Measurements from ENCODE around the gene RAB44.
"Not testable (repeated sequence)": the region's sequence is repeated elsewhere in the genome, so short reads cannot be mapped to it uniquely, and the experiment has no call there.

Gene RAB44

DNA sequence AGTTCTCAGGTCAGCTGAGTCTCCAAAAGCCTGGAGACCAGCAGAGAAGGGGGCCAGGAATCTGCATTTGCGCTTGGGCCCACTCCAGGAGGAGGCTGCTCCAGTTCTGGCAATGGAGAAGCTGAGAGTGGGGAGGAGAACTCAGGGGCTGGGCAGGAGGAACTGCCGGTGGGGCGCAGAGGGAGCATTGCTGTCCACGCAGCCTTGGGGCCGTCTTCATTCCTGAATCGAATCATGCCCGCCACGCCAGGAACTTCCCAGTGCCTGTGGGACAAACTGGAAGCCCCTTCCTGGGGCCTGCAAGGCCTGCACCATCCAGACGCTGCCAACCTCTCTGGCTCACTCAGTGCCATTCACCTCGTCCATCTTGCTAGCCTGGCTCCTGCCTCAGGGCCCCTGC, 16.9 kb downstream of the RAB44 start:
- no peak for DNase-seq

DNA sequence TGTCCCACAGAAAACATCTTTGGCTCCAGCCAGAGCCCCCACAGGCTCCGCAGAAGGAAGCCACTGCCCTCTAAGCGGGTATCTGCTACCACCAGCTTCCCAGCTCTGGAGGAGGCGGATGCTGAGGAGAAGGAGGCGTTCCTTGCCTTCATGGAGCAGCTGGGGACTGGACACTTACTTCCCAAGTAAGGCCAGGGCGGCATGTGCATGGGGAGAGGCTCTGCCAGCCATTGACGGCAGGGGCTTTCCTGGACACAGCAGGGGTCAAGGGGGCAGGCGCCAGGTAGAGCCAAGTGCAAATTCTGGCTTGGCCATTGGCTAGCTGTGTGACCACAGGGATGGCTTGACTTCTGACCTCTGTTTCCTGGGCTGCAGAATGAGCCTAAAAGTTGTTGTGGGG, 17.8 kb downstream of the RAB44 start:
- DNase-seq = no peak

DNA sequence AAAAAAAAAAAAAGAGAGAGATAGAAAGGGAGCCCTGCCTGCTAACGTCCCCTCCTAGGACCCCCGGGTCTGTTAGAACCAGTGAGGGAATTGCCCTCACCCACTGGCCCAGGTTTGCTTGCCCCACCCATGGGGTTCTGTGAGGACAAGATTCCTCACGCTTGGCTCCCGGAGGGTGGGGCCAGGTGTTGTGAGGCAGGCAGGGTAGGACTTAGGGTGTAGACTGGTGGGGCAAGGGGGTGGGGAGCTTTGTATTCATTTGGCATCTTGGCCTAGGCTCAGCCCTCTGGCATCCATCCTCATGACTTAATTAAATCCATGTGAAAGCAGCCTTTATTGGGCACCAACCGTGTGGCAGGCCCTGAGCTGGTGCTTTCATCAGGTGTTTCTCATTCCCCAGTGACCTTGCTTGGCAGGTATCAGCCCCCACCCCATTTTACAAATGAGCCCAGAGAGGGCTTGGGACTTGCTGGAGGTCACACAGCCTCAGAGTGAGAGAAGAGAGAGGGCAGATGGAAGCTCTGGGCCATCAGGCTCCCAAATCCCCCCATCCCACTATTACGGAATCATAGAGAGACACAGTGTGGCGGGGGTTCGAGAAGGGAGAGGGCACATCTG, 19.0 kb downstream of the RAB44 start:
- DNase-seq = no peak

DNA sequence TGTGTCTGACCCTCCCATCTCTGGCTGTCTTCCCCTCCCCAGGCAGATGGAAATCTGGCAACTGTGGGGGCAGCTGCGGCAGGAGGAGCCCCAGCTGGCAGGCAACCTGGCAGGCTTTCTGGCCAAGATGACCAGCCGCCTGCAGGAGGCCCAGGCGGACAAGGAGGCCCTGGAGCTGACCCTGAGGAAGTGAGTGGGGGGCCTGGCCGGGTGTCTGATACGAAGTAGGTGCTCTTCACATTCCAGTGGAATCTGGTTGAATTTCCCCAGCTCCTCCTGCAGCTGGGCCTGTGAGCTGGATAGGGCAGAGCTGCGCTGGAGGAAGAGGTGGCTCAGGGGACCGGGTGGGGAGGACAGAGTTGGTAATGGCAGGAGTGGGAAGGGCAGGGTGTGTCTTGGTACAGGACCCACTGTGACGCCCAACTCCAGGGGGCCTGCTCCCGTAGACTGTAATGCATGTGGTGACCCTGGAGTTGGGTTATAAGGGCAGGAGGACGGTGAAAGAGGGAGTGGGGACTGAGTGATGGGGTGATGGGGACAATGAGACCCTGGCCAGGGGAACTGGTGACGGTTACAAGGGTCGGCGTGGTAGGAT, 19.7 kb downstream of the RAB44 start:
- no peak for DNase-seq

DNA sequence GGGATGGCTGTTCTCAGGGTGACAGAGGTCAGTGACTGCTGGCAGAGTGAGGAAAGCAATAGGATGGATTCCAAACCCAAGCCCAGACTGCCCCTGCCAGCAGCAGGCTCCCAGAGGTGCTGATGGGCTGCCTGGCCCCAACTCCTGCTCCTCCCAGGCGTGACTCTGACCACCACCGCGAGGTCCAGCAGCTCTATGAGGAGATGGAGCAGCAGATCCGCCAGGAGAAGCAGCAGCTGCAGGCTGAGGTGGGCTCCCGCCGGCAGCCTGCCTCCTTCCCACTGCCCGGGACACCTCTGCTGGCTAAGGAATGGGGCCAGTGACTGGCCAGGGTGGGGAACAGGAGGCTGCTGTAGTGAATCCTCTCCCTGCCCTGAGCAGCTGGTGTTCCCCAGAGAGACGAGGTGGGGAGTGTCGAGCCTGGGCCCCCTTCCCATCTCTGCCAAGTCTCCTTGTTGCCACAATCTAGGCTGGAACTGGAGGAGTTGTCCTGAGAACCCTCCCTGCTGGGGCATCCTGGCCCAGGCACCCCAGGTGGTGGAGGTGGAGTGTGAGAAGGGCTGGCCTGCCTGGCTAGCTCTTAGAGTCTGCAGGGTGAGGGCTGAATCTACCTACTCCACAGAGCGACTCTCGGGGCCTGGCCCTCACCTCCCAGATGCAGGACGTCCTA, 20.4 kb downstream of the RAB44 start:
- DNase-seq = no peak

DNA sequence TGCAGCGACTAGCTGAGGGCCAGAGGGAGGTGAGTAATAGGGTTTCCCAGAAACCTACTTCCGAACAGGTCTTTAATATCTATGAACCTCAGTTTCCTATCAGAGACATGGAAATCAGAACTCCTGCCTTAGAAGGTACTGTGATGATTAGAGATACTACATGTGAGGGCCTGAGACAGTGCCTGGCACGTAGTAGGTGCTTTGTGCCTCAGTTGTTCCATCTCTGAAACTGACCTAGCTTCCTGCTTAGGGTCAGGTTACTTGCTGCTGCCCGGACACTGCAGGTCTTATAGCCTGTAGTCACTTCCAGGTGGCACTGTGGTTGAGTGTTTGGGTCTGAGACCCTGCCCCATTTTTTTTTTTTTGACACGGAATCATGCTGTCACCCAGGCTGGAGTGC, 20.9 kb downstream of the RAB44 start:
- DNase-seq = no peak

DNA sequence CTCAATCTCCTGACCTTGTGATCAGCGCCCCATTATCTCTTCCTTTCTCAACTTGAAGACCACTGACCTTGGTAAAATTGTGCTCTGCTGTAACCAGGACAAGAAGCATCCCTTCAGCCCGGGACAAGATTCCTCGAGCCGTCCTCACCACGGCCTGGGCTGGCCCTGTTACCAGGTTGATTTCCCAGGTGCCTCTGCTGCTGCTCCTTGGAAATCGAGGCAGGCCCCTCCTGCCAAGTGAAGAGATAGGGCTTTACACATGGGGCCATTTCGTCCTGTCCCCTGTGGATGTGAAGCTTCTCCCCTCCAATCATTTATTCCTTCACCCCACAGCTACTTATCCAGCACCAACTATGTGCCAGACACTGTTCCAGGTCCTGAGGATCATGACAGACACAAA, 21.5 kb downstream of the RAB44 start:
- no peak for DNase-seq

DNA sequence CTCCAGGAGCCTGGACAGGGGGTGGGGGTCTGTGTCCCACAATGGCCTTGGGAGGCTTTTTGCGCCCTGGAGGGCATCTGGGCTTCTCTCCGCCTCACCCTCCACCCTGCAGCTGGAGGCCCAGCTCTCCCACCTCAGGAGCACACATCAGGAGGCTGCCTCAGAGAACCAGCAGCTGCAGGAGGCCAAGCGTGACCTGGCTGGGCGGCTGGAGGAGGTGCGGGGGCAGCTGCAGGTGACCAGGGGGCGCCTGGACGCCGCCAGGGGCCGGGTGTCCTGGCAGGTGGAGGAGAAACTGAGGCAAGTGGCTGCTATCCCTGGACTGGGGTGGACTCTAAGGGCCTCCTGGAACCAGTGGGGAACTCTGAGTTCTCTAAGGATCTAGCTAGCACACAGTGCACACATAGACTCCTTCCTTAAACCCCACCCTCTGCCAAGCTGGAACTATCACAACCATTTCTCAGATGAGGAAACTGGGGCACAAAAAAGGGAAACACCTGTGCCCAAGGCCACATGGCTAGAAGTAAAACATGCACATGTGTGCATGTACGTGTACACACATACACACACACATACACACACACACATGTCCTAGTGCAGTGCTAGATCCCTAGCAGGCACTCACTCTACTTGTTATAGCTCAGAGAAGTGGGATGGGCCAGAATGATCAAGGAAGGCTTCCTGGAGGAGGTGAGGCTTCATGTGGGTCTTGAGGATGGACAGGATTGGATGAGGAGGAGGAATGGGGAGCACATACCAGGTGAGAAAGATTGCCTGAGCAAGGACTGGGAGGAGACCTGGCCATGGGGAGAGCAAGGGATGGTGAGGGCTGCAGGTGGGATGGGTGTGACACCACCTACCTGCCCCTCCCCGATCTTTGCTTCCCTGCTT, 22.9 kb downstream of the RAB44 start:
- no peak for DNase-seq

DNA sequence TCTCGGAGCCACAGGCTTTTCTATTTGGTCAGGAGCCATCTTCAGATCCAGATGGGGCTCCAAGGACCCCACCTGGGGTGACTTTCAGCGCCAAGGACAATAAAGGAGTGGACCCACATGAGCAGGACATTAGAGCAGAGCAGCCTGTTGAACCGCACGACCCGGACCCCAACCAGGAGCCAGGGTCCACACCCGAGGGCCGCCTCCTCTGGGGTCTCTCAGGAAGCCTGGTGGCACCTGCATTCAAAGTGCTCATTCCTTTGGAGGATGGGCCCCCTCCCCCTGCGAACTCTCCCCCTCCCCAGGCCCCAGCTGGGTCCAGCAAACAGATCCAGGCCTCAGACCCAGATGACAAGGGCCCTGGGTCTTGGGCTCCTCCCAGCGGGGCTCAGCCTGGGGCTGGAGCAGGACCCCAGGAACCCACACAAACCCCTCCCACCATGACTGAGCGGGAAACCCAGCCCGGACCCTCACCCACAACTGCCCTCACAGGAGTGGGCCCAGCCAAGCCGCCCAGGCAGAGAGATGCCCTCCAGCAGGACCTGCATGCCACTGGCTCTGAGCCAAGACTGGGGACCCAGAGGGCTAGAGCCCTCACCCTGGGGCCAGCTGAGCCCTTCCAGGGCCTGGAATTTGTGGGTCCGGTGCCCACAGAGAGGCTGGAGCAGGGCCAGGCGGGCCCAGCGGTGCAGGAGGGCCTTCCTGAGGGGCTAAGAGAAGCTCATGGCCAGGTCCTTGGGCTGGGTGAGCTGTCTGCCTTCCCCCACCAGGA, 23.9 kb downstream of the RAB44 start:
- DNase-seq = no peak

DNA sequence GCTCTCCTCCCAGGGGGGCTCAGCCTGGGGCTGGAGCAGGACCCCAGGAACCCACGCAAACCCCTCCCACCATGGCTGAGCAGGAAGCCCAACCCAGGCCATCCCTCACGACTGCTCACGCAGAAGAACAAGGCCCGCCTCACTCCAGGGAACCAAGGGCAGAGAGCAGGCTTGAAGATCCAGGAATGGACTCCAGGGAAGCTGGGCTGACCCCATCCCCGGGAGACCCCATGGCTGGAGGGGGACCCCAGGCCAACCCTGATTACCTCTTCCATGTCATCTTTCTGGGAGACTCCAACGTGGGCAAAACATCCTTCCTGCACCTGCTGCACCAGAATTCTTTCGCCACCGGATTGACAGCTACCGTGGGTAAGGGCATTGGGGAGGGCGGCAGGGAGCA, 24.7 kb downstream of the RAB44 start:
- no peak for DNase-seq

DNA sequence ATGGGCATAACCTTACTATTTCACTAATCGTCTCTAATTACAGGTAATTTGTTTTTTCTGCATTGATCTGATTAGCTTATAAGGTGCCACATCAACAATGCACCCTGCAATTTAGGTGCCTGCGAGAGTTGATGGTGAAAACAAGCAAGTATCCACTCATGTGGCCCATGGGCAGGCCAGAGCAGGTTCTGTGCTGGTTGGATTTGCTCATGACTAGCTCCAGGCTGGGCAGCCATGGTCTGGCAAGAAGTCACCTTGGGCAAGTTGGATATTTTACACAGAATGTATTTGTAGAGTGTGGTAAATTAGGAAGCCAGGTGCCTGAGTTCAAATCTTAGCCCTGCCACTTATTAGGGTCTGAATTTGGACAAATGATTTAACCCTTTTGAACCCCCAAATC, 25.3 kb downstream of the RAB44 start:
- no peak for DNase-seq

DNA sequence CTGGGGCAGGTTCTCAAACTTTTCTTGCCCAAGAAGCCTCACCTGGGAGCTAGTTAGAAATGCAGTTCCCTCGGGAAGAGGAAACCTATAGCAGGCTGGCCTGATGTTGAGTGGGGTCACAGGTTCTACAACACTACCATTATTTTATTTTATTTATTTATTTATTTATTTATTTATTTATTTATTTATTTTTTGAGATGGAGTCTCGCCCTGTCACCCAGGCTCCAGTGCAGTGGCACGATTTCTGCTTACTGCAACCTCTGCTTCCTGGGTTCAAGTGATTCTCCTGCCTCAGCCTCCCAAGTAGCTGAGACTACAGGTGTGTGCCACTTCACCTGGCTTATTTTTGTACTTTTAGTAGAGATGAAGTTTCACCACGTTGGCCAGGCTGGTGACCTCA, 26.4 kb downstream of the RAB44 start:
- not testable (repeated sequence) for DNase-seq

DNA sequence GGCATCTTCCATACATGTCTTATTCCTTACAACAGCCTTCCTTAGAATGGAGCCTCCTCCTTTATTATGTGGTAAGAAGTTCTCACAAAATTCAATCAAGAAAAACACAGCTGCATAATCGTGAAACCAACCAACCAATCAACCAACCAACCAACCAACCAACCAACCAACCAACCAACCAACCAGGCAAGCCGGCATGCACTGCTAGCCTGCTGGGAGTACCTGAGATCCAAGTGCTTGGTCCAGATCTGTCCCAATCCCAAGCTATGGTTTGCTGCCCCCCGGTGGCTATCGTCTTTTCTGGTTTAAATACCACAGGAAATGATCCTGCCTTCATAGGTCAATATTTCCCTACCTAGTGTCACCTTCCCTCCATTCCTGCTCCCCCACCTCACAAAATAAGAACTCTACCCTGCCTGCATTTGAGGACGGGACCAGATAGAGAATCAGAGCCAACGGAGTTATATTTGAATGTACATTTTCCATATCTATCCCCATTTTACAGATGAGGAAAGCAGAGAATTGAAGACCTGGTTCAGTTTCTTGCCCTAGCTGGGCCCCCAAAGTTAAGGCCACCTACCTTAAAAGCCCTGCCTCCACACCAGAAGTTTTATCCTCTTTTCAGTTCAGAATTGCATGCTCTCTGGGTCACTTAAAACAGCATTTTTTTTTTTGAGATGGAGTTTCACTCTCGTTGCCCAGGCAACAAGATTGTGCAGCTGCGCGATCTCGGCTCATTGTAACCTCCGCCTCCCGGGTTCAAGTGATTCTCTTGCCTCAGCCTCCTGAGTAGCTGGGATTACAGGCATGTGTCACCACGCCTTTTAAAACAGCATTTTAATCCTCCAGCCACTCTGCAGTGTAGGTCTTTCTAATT, 27.1 kb downstream of the RAB44 start:
- peak; percentile 40 for DNase-seq

DNA sequence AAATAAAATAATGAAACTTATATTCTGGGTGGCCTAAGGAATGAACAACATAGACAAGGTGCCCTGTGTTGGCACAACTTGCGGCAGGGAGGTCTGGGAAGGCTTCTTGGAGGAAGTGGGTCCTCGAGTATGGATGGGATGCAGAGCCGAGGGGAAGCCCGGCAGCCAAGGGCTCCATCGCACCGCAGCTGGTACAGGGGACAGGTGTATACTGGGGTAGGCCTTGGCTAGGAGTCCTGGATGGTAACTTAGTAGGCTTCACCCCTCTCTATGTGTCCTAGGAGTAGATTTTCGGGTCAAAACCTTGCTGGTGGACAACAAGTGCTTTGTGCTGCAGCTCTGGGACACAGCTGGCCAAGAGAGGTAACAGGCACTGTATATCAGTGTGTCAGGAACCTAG, 28.0 kb downstream of the RAB44 start:
- DNase-seq = no peak

DNA sequence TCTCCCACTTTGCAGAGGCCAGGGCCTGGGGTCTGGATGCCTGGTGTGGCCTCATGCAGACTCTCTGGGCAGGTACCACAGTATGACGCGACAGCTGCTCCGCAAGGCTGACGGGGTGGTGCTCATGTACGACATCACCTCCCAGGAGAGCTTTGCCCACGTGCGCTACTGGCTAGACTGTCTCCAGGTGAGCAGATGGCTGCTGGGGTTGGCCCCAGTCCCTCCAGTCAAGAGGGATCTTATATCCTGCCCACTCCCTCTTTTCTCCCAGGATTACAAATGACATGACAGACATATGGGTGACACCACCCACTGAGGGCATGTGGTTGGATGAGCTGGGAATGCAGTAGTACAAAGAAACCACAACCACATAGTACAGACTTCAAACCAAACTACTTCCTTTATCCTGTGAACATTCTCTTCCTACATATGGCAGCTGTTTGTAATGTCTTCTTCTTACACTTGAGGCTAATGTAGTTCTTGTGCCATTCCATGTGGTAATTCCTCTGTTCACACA, 29.9 kb downstream of the RAB44 start:
- no peak for DNase-seq

DNA sequence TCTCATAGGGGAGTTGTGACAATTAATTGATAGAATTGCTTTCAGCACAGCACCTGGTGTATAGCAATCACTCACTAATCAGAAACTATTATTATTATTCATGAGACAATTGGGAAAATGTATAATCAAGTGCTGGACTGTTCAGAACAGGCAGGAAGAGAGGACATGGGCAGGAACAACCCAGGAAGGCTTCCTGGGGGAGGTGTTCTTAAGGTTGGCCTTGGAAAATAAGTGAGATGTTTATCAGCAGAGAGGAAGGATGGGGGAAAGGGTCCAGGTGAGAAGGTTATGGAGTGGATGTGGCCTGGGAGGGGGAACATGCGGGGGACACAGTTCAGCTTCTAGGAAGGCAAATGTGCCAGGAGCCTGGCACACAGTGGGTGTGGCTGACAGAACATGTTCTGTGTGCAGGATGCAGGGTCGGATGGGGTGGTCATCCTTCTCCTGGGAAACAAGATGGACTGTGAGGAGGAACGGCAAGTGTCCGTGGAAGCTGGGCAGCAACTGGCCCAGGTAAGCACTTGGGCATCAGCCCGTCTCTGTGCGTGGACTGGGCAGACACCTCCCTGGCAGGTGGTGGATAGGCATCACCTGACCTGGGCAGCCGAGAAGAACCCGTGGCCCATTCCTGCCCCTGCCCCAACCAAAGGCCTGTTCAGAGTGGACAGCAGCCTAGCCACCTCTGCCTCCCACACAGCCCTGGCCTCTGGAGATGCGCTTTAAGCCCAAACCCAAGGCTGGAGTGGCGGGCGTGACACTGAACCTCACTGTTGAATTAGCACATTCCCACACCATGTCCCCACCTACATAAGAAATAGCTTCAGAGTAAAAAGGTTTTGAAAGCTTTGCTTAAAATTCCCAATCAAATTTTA, 30.9 kb downstream of the RAB44 start:
- no peak for DNase-seq

DNA sequence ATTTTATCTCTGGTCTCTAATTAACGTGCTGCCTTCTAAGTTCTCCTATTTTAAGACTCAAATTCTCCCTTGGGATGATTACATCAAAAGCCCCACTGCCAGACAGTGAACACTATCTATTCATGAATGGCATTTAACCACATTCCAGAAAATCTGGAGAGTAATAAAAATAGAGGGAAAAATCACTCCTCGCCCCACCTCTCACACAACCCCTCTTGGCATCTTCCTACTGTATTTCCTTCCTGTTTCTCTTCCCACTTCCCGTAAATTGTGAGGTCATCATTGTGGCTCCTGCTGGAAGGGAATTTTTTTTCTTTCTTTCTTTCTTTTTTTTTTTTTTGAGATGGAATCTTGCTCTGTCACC, 31.5 kb downstream of the RAB44 start:
- no peak for DNase-seq

DNA sequence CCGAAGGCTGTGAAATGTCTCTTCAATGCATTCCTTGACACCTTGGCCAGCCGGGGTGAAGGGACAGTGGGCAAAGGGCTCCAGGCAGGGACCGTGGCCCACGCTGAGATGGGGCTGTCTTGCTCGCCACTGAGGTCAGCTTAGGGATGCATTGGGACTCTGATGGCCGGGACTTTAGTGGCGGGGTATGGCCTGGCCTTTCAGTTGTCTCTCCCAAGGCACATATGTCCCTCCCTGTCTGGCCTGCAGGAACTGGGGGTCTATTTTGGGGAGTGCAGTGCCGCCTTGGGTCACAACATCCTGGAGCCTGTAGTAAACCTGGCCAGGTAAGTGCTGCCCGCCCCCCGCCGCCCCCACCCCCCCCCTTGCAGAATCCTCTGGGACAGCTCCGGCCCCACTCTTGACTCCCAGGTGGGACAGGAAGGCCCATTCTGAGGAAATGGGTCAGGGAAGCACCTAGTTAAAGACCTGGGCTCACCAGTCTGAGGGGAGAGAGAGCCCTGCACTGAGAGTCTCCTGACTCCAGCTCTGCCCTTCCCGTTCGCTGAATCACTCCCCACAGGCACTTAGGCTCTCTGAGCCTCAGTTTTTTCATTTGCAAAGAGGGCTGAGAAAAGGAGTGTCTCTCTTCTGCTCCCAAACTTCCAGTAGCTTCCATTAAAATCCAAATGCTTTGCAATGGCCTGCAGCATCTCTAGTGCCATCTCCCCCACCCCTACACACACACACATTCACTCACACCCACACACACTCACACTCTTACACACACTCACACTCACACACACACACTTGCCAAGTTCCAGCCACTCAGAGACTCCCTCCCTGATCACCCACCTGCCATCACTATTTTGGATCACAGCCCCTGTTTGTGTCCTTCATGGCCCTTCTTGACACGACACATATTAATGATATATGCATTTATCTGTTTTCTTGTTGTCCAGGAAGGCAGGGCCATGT, 33.1 kb downstream of the RAB44 start:
- no peak for DNase-seq

DNA sequence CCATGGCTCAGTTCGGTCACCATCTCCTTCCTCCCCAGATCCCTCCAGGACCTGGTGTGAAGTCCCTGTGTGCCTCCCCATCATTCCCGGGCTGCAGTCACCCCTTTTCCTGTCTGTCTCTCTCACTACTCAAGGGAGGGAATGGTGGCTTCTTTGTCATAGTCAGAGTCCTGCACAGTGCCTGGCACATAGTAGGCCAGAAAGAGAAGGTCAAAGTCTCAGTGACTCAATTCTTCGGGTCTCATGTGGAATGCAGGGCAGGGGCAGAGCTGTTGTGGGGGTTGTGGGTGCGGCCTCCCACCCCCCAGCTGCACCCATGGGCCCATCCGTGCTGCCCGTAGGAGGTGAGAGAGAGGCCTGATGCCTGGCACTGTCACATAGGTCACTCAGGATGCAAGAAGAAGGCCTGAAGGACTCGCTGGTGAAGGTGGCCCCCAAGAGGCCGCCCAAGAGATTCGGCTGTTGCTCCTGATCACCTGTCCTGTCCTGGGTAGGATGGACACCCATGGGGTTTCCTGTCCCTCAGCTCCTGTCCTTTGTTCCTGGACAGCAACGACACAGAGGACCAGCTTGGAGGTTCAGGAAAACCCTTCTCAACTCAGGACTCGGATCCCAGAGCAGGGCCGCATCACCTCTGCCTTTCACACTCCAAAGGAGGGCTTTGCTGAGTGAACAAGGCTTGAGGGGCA, 34.1 kb downstream of the RAB44 start:
- no peak for DNase-seq
